Tibial nerve (tissue), 3 donors: ENCODE measurements around the gene COMTD1.
"Not testable (repeated sequence)": the region's sequence is repeated elsewhere in the genome, so short reads cannot be mapped to it uniquely, and the experiment has no call there.

Source experiments
- CTCF ChIP-seq, 5 experiments: fragments of 200-600 bp in 3 of 5; fragments of 450-650 bp in 2 of 5; sonication (generic) in 3 of 5; IDR thresholded peaks; one replicate each; pipeline ENCODE4 v1.5.1; 2016 to 2019; ENCODE audit warnings: antibody characterized with exemption in 5 of 5, mild to moderate bottlenecking in 3 of 5, moderate library complexity in 2 of 5
- POLR2A ChIP-seq, 2 donors: fragments of 450-650 bp; IDR thresholded peaks; one replicate each; pipeline ENCODE4 v1.6.1; 2017; ENCODE audit warnings: antibody characterized with exemption in 2 of 2, mild to moderate bottlenecking in 2 of 2, moderate library complexity in 2 of 2

- not testable (repeated sequence) for TF ChIP-seq CTCF, POLR2A (IDR thresholded peaks at IDR 0.05)
Observed at GRCh38 chr10:75203046-75203620, 32.6 kb downstream of the COMTD1 start.
